ENCODE measurements around the gene TBXT.

- TF ChIP-seq CTCF (IDR thresholded peaks at IDR 0.05) (no peak), POLR2A (IDR thresholded peaks at IDR 0.05) (no peak), EP300 (IDR thresholded peaks at IDR 0.05) (no peak)
These were observed 21.9 kb downstream of the TBXT start for GRCh38 chr6:166145751-166146150.
